Effector memory CD8-positive, alpha-beta T cell (primary cell): ENCODE results near the gene HOXD13.

Experiments used
- ATAC-seq: fragments of 150-1000 bp; cut with Tn5 transposase; replicated peaks from 2 replicates; pipeline ENCODE4 v1.10.0; 2021; ENCODE audit warnings: mild to moderate bottlenecking, moderate library complexity
- DNase-seq, 3 experiments: peaks; one replicate each; pipeline ENCODE4 v3.0.0; 2021
- H3K27ac Mint-ChIP-seq, 2 donors: one replicate each; pipeline ENCODE4 v1.8.0; 2022; ENCODE audit warnings: mild to moderate bottlenecking in 2 of 2, mixed read lengths in 2 of 2, moderate library complexity in 2 of 2
- H3K27me3 Mint-ChIP-seq, 2 donors: one replicate each; pipeline ENCODE4 v1.8.0; 2022; ENCODE audit warnings: mixed read lengths in 2 of 2
- H3K36me3 Mint-ChIP-seq: one replicate; pipeline ENCODE4 v1.8.0; 2022; ENCODE audit warnings: mild to moderate bottlenecking, moderate library complexity, mixed read lengths; ENCODE audit not compliant: insufficient read depth
- H3K4me1 Mint-ChIP-seq, 2 donors: one replicate each; pipeline ENCODE4 v1.8.0; 2022; ENCODE audit warnings: low read depth in 2 of 2, mixed read lengths in 2 of 2
- H3K4me3 Mint-ChIP-seq, 2 donors: one replicate each; pipeline ENCODE4 v1.8.0; 2022; ENCODE audit warnings: mild to moderate bottlenecking in 2 of 2, mixed read lengths in 2 of 2, moderate library complexity in 2 of 2
- H3K9me3 Mint-ChIP-seq, 2 donors: one replicate each; pipeline ENCODE4 v1.8.0; 2022; ENCODE audit warnings: mixed read lengths in 2 of 2
- total RNA-seq, 9 experiments: gene quantifications; one replicate each; lab custom pipeline; 2026; lab: John Stamatoyannopoulos, UW

The HOXD13 gene
- total RNA-seq, result 0 to 0.54 (median 0) reads per million in 9 experiments

- no peak for DNase-seq
- H3K27me3 Mint-ChIP-seq, result peaks cover 87 to 96% of the 10 kb centered on the region in 2 donors
- peak within 1 kb of the TSS; percentile 54 to 64 for H3K4me3 Mint-ChIP-seq
- H3K4me1 Mint-ChIP-seq, result peaks cover 24% of the 10 kb centered on the region in 2 donors
- peak within 1 kb of the TSS; percentile 38 to 73 for H3K27ac Mint-ChIP-seq
- H3K36me3 Mint-ChIP-seq, result peaks cover 31% of the 10 kb centered on the region
- no peaks in the 10 kb centered on the region for H3K9me3 Mint-ChIP-seq
- ATAC-seq, result no peak
Observed at GRCh38 chr2:176092270-176093144, at the start of gene HOXD13. HOXD13 (plus strand) TSS chr2:176092721; CDS start chr2:176092891, 170 bp downstream.

- H3K27me3 Mint-ChIP-seq, result peaks cover 63 to 68% of the 10 kb centered on the region in 2 donors
- no peaks in the 10 kb centered on the region for H3K4me1 Mint-ChIP-seq
- no peaks in the 10 kb centered on the region for H3K36me3 Mint-ChIP-seq
- no peak for DNase-seq
- no peak for ATAC-seq
- H3K4me3 Mint-ChIP-seq, result no peak overlapping the region
- no peak overlapping the region for H3K27ac Mint-ChIP-seq
- no peaks in the 10 kb centered on the region for H3K9me3 Mint-ChIP-seq
Observed at GRCh38 chr2:176056406-176056805, 36.1 kb upstream of the HOXD13 start.

GRCh38 chr2:176063958-176064357 lies 28.6 kb upstream of the HOXD13 start:
- DNase-seq, result no peak
- ATAC-seq, result no peak
- Mint-ChIP-seq H3K9me3 (no peaks in the 10 kb centered on the region), H3K27ac (no peak overlapping the region), H3K4me3 (no peak overlapping the region), H3K36me3 (peaks cover 4% of the 10 kb centered on the region), H3K27me3 (peaks cover 68 to 89% of the 10 kb centered on the region in 2 donors), H3K4me1 (peaks cover 4 to 14% of the 10 kb centered on the region in 2 donors)

- Mint-ChIP-seq H3K27ac (no peak overlapping the region), H3K4me1 (peaks cover 4 to 14% of the 10 kb centered on the region in 2 donors), H3K36me3 (peaks cover 6% of the 10 kb centered on the region), H3K27me3 (peaks cover 78 to 95% of the 10 kb centered on the region in 2 donors), H3K9me3 (no peaks in the 10 kb centered on the region), H3K4me3 (peak overlapping the region; percentile 29 to 44)
- ATAC-seq (no peak), DNase-seq (no peak)
Observed at GRCh38 chr2:176066645-176067588, 25.6 kb upstream of the HOXD13 start.

GRCh38 chr2:176067589-176068418 lies 24.7 kb upstream of the HOXD13 start:
- H3K4me1 Mint-ChIP-seq, result peaks cover 4 to 14% of the 10 kb centered on the region in 2 donors
- H3K27ac Mint-ChIP-seq, result no peak overlapping the region
- ATAC-seq (no peak), DNase-seq (no peak)
- peaks cover 74 to 95% of the 10 kb centered on the region in 2 donors for H3K27me3 Mint-ChIP-seq
- H3K36me3 Mint-ChIP-seq, result peaks cover 6% of the 10 kb centered on the region
- H3K9me3 Mint-ChIP-seq, result no peaks in the 10 kb centered on the region
- peak overlapping the region; percentile 29 to 44 for H3K4me3 Mint-ChIP-seq

GRCh38 chr2:176068419-176068832 lies 24.1 kb upstream of the HOXD13 start:
- Mint-ChIP-seq H3K4me3 (no peak overlapping the region), H3K27ac (no peak overlapping the region), H3K9me3 (no peaks in the 10 kb centered on the region), H3K27me3 (peaks cover 76 to 99% of the 10 kb centered on the region in 2 donors), H3K36me3 (peaks cover 6% of the 10 kb centered on the region), H3K4me1 (peaks cover 4 to 14% of the 10 kb centered on the region in 2 donors)
- ATAC-seq (no peak), DNase-seq (no peak)

GRCh38 chr2:176071330-176072291 lies 20.9 kb upstream of the HOXD13 start:
- Mint-ChIP-seq H3K9me3 (peaks cover 0 to 4% of the 10 kb centered on the region in 2 donors), H3K27ac (no peak overlapping the region), H3K4me3 (no peak overlapping the region), H3K4me1 (peaks cover 4 to 14% of the 10 kb centered on the region in 2 donors), H3K27me3 (peaks cover 91 to 100% of the 10 kb centered on the region in 2 donors), H3K36me3 (peaks cover 12% of the 10 kb centered on the region)
- DNase-seq (no peak), ATAC-seq (no peak)

- Mint-ChIP-seq H3K27me3 (peaks cover 96 to 99% of the 10 kb centered on the region in 2 donors), H3K36me3 (peaks cover 12% of the 10 kb centered on the region), H3K4me1 (peaks cover 4 to 14% of the 10 kb centered on the region in 2 donors), H3K27ac (no peak overlapping the region), H3K4me3 (no peak overlapping the region), H3K9me3 (peaks cover 0 to 7% of the 10 kb centered on the region in 2 donors)
- ATAC-seq, result no peak
- no peak for DNase-seq
Observed at GRCh38 chr2:176072292-176072669, 20.2 kb upstream of the HOXD13 start.

- H3K27ac Mint-ChIP-seq, result no peak overlapping the region
- no peak for DNase-seq
- H3K36me3 Mint-ChIP-seq, result peaks cover 10% of the 10 kb centered on the region
- ATAC-seq, result no peak
- H3K27me3 Mint-ChIP-seq, result peaks cover 90 to 93% of the 10 kb centered on the region in 2 donors
- no peak overlapping the region for H3K4me3 Mint-ChIP-seq
- H3K4me1 Mint-ChIP-seq, result peaks cover 0 to 7% of the 10 kb centered on the region in 2 donors
- peaks cover 0 to 7% of the 10 kb centered on the region in 2 donors for H3K9me3 Mint-ChIP-seq
Observed at GRCh38 chr2:176072951-176073904, 19.3 kb upstream of the HOXD13 start.

GRCh38 chr2:176074919-176075425 lies 17.5 kb upstream of the HOXD13 start:
- H3K4me3 Mint-ChIP-seq, result no peak overlapping the region

GRCh38 chr2:176075481-176075880 lies 17.0 kb upstream of the HOXD13 start:
- Mint-ChIP-seq H3K4me3 (no peak overlapping the region), H3K27me3 (peaks cover 83 to 88% of the 10 kb centered on the region in 2 donors), H3K27ac (no peak overlapping the region), H3K9me3 (peaks cover 2 to 14% of the 10 kb centered on the region in 2 donors), H3K36me3 (peaks cover 27% of the 10 kb centered on the region), H3K4me1 (peaks cover 7% of the 10 kb centered on the region in 2 donors)
- no peak for DNase-seq
- no peak for ATAC-seq

More at GRCh38 chr2:176074919-176075425, 17.5 kb upstream of the HOXD13 start:
- H3K27ac Mint-ChIP-seq, result no peak overlapping the region
- ATAC-seq (no peak), DNase-seq (no peak)
- H3K9me3 Mint-ChIP-seq, result peaks cover 2 to 14% of the 10 kb centered on the region in 2 donors
- peaks cover 24% of the 10 kb centered on the region for H3K36me3 Mint-ChIP-seq
- H3K27me3 Mint-ChIP-seq, result peaks cover 88 to 93% of the 10 kb centered on the region in 2 donors
- peaks cover 7% of the 10 kb centered on the region in 2 donors for H3K4me1 Mint-ChIP-seq
